ENCODE results near the gene TIMP2. TPM values are rescaled to one million over a fixed set of nuclear protein-coding genes. Genes with fewer than 3 reads are reported as not detected.

Gene TIMP2
- total and polyA plus RNA-seq, 2 donors from 2014 or later: 72.1 to 172 TPM

DNA sequence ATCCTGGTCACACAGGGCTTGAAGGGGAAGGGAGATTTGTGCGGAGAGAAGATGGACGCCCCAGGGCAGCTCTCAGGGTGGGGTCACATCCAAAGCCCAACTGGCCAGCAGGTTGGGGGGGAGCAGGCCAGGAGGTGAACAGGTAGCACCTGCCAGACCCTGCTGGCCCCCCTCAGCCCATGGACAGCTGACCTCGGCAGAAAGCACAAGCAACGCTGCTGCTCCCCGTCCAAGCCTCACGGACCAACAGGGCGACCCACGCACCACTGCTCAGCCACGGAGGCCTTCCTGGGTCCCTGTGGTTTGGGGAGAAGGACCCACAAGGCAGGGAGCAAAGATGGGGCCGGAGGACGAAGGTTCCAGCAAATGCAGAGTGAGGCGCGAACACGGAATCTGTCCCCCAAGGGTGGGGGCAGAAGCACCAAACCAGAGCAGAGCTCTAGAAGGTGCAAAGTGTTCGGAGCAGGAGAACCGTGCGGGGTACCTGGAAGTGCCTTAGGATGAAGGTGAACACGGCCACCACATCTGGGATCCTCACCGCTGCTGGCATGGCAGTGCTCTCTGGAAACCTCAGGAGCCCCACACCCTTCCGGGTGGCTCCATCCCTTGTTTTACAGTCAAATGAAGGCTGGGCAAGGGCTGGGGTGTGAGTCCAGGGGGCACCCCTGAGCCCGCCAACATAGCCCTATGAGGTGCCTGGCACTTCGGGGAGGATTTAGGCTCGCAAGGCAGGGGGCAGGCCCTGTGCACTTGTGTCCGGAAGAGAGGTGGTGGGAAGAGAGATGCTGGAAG is 40.1 kb downstream of the TIMP2 start:
- TF ChIP-seq CTCF (IDR thresholded peaks at IDR 0.05; ENCODE audit: borderline replicate concordance, extremely low read depth, insufficient read depth): no peak
- Histone ChIP-seq H3K4me3 (ENCODE audit: low read length in 3 of 3) (no peak overlapping the region), H3K36me3 (ENCODE audit: control insufficient read depth in 2 of 3, insufficient read depth in 3 of 3, low read length in 3 of 3) (no peaks in the 10 kb centered on the region), H3K27ac (ENCODE audit: low read depth in 2 of 2, low read length in 2 of 2) (peak overlapping the region; percentile 77 to 91), H3K4me1 (ENCODE audit: control insufficient read depth in 2 of 3, insufficient read depth in 2 of 3, low read depth in 1 of 3, low read length in 3 of 3) (peaks cover 0 to 24% (median 4%) of the 10 kb centered on the region in 3 donors), H3K9ac (ENCODE audit: low read length in 3 of 3) (no peak overlapping the region), H3K9me3 (ENCODE audit: control insufficient read depth in 2 of 3, insufficient read depth in 1 of 3, low read length in 3 of 3) (no peaks in the 10 kb centered on the region), H3K27me3 (ENCODE audit: control insufficient read depth, insufficient read depth, low read length) (no peaks in the 10 kb centered on the region)
- intact Hi-C loops (cut with DNase I): no loop called here
- no peak for DNase-seq
- no peak for FAIRE-seq

- H3K36me3 ChIP-seq (ENCODE audit: control insufficient read depth in 2 of 3, insufficient read depth in 3 of 3, low read length in 3 of 3): no peaks in the 10 kb centered on the region
- peak overlapping the region in 1 of 3 donors; percentile 58 for H3K9ac ChIP-seq (ENCODE audit: low read length in 3 of 3)
- peaks cover 0 to 24% (median 4%) of the 10 kb centered on the region in 3 donors for H3K4me1 ChIP-seq (ENCODE audit: control insufficient read depth in 2 of 3, insufficient read depth in 2 of 3, low read depth in 1 of 3, low read length in 3 of 3)
- TF ChIP-seq CTCF (IDR thresholded peaks at IDR 0.05; ENCODE audit: borderline replicate concordance, extremely low read depth, insufficient read depth): no peak
- H3K9me3 ChIP-seq (ENCODE audit: control insufficient read depth in 2 of 3, insufficient read depth in 1 of 3, low read length in 3 of 3): no peaks in the 10 kb centered on the region
- no peak for FAIRE-seq
- intact Hi-C loops (cut with DNase I): no loop called here
- H3K27ac ChIP-seq (ENCODE audit: low read depth in 2 of 2, low read length in 2 of 2): peak overlapping the region; percentile 77 to 91
- no peak overlapping the region for H3K4me3 ChIP-seq (ENCODE audit: low read length in 3 of 3)
- peak in 1 of 5 donors; percentile 82 for DNase-seq
- no peaks in the 10 kb centered on the region for H3K27me3 ChIP-seq (ENCODE audit: control insufficient read depth, insufficient read depth, low read length)
Measured at GRCh38 chr17:78884148-78884825, 40.9 kb downstream of the TIMP2 start.

DNA sequence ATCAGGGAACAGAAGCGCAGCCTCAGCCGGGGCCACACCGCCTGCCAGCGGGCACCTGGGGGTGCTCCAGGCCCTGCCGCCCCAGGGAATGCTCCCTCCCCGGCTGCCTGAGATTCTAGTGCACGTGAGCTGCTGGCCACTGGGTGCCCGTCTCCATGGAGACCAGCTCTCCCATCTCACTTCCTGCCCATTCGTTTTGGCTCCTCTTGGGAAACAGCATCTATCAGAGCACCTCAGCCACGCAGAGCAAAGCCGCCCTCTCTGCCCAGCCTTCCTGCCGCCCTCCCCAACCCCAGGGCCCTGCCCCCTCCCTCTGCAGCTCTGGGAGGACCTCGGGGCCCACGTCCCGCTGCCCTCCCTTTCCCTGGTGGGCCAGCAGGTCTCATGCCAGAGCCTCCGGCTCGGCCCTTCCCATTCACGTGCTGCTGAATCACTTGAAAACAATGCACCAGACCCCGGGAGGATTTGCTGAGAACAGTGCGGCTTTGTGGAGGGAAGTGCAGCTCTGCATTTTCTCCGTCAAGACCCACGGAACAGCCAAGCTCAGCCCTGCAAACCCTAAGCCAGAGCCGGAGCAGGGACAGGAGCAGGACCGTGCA is 41.6 kb downstream of the TIMP2 start:
- H3K9me3 ChIP-seq (ENCODE audit: control insufficient read depth in 2 of 3, insufficient read depth in 1 of 3, low read length in 3 of 3): no peaks in the 10 kb centered on the region
- peak overlapping the region; percentile 77 to 91 for H3K27ac ChIP-seq (ENCODE audit: low read depth in 2 of 2, low read length in 2 of 2)
- H3K4me3 ChIP-seq (ENCODE audit: low read length in 3 of 3): no peak overlapping the region
- H3K36me3 ChIP-seq (ENCODE audit: control insufficient read depth in 2 of 3, insufficient read depth in 3 of 3, low read length in 3 of 3): no peaks in the 10 kb centered on the region
- DNase-seq: peak; percentile 73 to 95 (median 79)
- no peak for TF ChIP-seq CTCF (IDR thresholded peaks at IDR 0.05; ENCODE audit: borderline replicate concordance, extremely low read depth, insufficient read depth)
- no peaks in the 10 kb centered on the region for H3K27me3 ChIP-seq (ENCODE audit: control insufficient read depth, insufficient read depth, low read length)
- H3K9ac ChIP-seq (ENCODE audit: low read length in 3 of 3): peak overlapping the region in 1 of 3 donors; percentile 58
- intact Hi-C loops (cut with DNase I): no loop called here
- no peak for FAIRE-seq
- peaks cover 0 to 29% (median 4%) of the 10 kb centered on the region in 3 donors for H3K4me1 ChIP-seq (ENCODE audit: control insufficient read depth in 2 of 3, insufficient read depth in 2 of 3, low read depth in 1 of 3, low read length in 3 of 3)

Data from kidney (tissue), 14 donors.